SU-DHL-6 (cell line): ENCODE measurements around the gene SNX9.

Source experiments
- H2AFZ ChIP-seq: fragments of 200-600 bp; sonication (generic); 2 replicates; pipeline ENCODE4 v1.6.1; 2014; ENCODE audit warnings: low read depth, mild to moderate bottlenecking, moderate library complexity, mixed read lengths, antibody characterized with exemption, low read length; ENCODE audit not compliant: severe bottlenecking
- H3F3A ChIP-seq: fragments of 200-600 bp; shearing (Covaris generic); 2 replicates; pipeline ENCODE4 v1.6.0; 2016; ENCODE audit warnings: antibody characterized with exemption, mild to moderate bottlenecking; ENCODE audit not compliant: insufficient read depth
- H3K27ac ChIP-seq: fragments of 200-600 bp; sonication (generic); 2 replicates; pipeline ENCODE4 v1.5.1; 2016; ENCODE audit warnings: low read depth, mild to moderate bottlenecking, low read length, moderate library complexity, mixed read lengths
- H3K27me3 ChIP-seq: fragments of 200-600 bp; sonication (generic), shearing (Covaris generic); 2 replicates; pipeline ENCODE4 v1.6.0; 2014; ENCODE audit warnings: mild to moderate bottlenecking, low read length
- H3K36me3 ChIP-seq: fragments of 200-600 bp; sonication (generic); 2 replicates; pipeline ENCODE4 v1.6.1; 2014; ENCODE audit warnings: mild to moderate bottlenecking, low read length, mixed read lengths
- H3K4me2 ChIP-seq: fragments of 300-600, 200-600 bp; shearing (Covaris generic), sonication (generic); 2 replicates; pipeline ENCODE4 v1.6.0; 2014; ENCODE audit warnings: low read length, low read depth, mild to moderate bottlenecking; ENCODE audit not compliant: poor library complexity, severe bottlenecking
- H3K4me3 ChIP-seq: fragments of 200-600 bp; sonication (generic); 2 replicates; pipeline ENCODE4 v1.5.1; 2014; ENCODE audit warnings: antibody characterized with exemption, low read length, mild to moderate bottlenecking, mixed read lengths; ENCODE audit not compliant: insufficient read depth, poor library complexity, severe bottlenecking
- H3K79me2 ChIP-seq: fragments of 200-600 bp; sonication (generic); 2 replicates; pipeline ENCODE4 v1.6.1; 2014; ENCODE audit warnings: mild to moderate bottlenecking, low read length, moderate library complexity; ENCODE audit not compliant: insufficient read depth
- H3K9ac ChIP-seq: fragments of 200-600 bp; sonication (generic); 2 replicates; pipeline ENCODE4 v1.7.0; 2014; ENCODE audit warnings: mild to moderate bottlenecking, low read length
- H3K9me2 ChIP-seq: fragments of 200-600 bp; sonication (generic); replicated peaks from 2 replicates; pipeline ENCODE4 v1.6.1; 2014; ENCODE audit warnings: low read length; ENCODE audit not compliant: insufficient read depth
- H3K9me3 ChIP-seq: fragments of 200-600 bp; sonication (generic); 2 replicates; pipeline ENCODE4 v1.6.1; 2014; ENCODE audit warnings: low read length, mixed read lengths; ENCODE audit not compliant: insufficient read depth
- H4K20me1 ChIP-seq: fragments of 200-600 bp; sonication (generic); 2 replicates; pipeline ENCODE4 v1.6.1; 2014; ENCODE audit warnings: low read depth, mild to moderate bottlenecking, antibody characterized with exemption, low read length, moderate library complexity, mixed read lengths
- CTCF ChIP-seq: fragments of 200-600 bp; sonication (generic); IDR thresholded peaks from one replicate; pipeline ENCODE4 v1.5.1; 2017; ENCODE audit warnings: antibody characterized with exemption, mild to moderate bottlenecking, low read length, moderate library complexity; ENCODE audit not compliant: insufficient read depth, poor library complexity, severe bottlenecking
- EZH2phosphoT487 ChIP-seq: fragments of 200-600 bp; sonication (generic), shearing (Covaris generic); conservative IDR thresholded peaks from 2 replicates; pipeline ENCODE4 v1.6.1; 2018; ENCODE audit warnings: mild to moderate bottlenecking, antibody characterized with exemption, low read length, moderate library complexity, mixed read lengths

The SNX9 gene

DNA sequence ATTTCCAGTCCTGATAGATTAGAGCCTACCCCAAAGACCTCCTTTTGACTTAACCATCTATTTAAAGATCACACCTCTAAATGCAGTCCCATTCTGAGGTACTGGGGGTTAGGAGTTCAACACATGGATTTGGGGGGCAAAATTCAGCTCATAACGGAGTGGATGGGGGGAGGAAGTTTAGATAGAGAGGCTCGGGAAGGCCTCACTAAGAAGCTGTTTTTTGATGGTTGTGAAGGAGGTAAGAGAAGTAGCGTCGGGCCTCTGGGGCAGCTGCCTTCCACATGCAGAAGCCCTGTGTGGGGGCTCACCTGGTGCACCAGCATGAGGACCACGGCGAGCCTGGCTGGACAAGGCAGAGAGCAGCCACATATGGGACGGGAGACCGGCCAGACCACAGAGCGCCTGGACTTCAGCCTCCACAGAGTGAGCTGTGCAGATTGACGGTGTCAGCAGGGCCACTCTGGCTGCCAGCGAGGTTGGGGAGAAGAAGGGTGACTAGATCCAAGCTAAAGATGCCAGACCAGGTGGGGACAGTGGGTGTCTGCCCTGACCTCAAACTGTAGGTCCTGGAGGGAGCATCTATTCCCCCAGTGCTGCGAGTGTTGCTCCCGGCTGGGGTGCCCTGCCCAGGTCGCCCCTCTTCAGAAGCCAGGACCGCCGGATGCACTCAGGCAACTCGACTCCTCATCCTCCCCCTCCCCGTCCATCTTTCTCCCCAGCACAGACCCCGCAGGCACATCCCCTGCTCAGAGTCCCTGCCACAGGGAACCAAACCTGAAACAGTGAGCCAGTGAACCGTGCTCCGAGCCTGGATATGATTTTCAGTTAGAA, 153.5 kb downstream of the SNX9 start:
- Histone ChIP-seq H3K9me3 (no peaks in the 10 kb centered on the region), H3K27me3 (no peaks in the 10 kb centered on the region), H2AFZ (no peak overlapping the region), H3K4me2 (no peak overlapping the region), H3K79me2 (no peaks in the 10 kb centered on the region), H3K4me3 (no peak overlapping the region), H3K36me3 (no peaks in the 10 kb centered on the region), H3K27ac (no peak overlapping the region), H3K9ac (no peak overlapping the region), H3F3A (no peaks in the 10 kb centered on the region), H4K20me1 (no peaks in the 10 kb centered on the region), H3K9me2 (no peaks in the 10 kb centered on the region)
- no peak for TF ChIP-seq CTCF
- no peak for TF ChIP-seq EZH2phosphoT487

GRCh38 chr6:157977176-157977804, 154.2 kb downstream of the SNX9 start:
- H3F3A ChIP-seq = no peaks in the 10 kb centered on the region
- no peaks in the 10 kb centered on the region for H4K20me1 ChIP-seq
- no peak overlapping the region for H3K4me2 ChIP-seq
- no peak overlapping the region for H3K4me3 ChIP-seq
- no peak overlapping the region for H3K9ac ChIP-seq
- H2AFZ ChIP-seq = no peak overlapping the region
- no peaks in the 10 kb centered on the region for H3K9me3 ChIP-seq
- H3K27me3 ChIP-seq = no peaks in the 10 kb centered on the region
- H3K27ac ChIP-seq = no peak overlapping the region
- no peaks in the 10 kb centered on the region for H3K9me2 ChIP-seq
- no peaks in the 10 kb centered on the region for H3K79me2 ChIP-seq
- TF ChIP-seq EZH2phosphoT487 (no peak), CTCF (no peak)
- no peaks in the 10 kb centered on the region for H3K36me3 ChIP-seq

DNA sequence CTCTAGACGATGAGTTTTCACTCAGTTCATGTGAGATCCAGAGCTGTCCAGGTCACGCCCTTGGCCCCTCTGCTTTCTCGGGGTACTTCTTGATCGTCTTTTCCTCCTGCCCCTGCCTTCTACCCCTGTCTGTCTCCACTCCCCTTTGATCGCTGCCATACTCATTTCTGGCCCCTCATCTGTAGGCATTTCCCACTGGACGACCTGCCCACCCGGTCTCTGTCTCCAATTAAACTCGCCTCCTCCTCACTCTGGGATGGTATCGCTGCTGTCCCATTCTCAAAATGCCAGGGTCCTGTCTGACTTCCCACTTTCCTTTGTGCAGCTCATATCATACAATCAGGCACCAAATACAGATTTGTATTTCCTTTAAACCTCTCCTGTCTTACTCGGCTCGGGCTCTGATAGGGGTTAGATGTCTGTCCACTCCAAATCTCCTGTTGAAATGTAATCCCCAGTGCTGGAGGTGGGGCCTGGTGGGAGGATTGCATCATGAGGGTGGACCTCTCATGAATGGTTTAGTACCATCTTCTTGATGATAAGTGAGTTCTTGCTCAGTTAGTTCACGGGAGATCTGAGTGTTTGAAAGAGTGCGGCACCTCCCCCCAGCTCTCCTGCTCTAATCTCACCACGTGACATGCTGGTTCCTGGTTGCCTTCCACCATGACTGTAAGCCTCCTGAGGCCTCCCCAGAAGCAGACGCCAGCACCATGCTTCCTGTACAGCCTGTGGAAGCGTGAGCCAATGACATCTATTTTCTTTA, 155.2 kb downstream of the SNX9 start:
- Histone ChIP-seq H3K79me2 (no peaks in the 10 kb centered on the region), H4K20me1 (no peaks in the 10 kb centered on the region), H3K9ac (no peak overlapping the region), H3K36me3 (no peaks in the 10 kb centered on the region), H3K9me3 (no peaks in the 10 kb centered on the region), H3K27ac (no peak overlapping the region), H3K4me3 (no peak overlapping the region), H3K9me2 (no peaks in the 10 kb centered on the region), H3K27me3 (no peaks in the 10 kb centered on the region), H3F3A (no peaks in the 10 kb centered on the region), H3K4me2 (no peak overlapping the region), H2AFZ (no peak overlapping the region)
- TF ChIP-seq CTCF (no peak), EZH2phosphoT487 (no peak)
